ENCODE data around the gene ALDOA.
"Not testable (repeated sequence)": the region's sequence is repeated elsewhere in the genome, so short reads cannot be mapped to it uniquely, and the experiment has no call there.

ALDOA gene

GRCh38 chr16:30065102-30065942 is at the start of gene ALDOA:
TSS of gene ALDOA (plus strand) at chr16:30065760. CDS start at chr16:30066898, 1,138 bp downstream.
- DNase-seq = peak; percentile 98

- DNase-seq = no peak
Measured at GRCh38 chr16:30016555-30017276, 48.8 kb upstream of the ALDOA start.

- no peak for DNase-seq
Measured at GRCh38 chr16:30017277-30017656, 48.3 kb upstream of the ALDOA start.

- DNase-seq = not testable (repeated sequence)
Measured at GRCh38 chr16:30017937-30018336, 47.6 kb upstream of the ALDOA start.

- DNase-seq = no peak
Measured at GRCh38 chr16:30018731-30019158, 46.8 kb upstream of the ALDOA start.

GRCh38 chr16:30022887-30023286 is 42.7 kb upstream of the ALDOA start, which contains the start of gene C16orf92:
TSS of gene C16orf92 (plus strand) at chr16:30023198. CDS start at chr16:30023341, 143 bp downstream.
- DNase-seq = no peak

- DNase-seq = no peak
Measured at GRCh38 chr16:30023586-30023985, 42.0 kb upstream of the ALDOA start.

GRCh38 chr16:30024451-30024850 is 41.1 kb upstream of the ALDOA start:
- DNase-seq = no peak

- no peak for DNase-seq
Measured at GRCh38 chr16:30025156-30025555, 40.4 kb upstream of the ALDOA start.

GRCh38 chr16:30025574-30025973 is 40.0 kb upstream of the ALDOA start:
- no peak for DNase-seq

- DNase-seq = no peak
Measured at GRCh38 chr16:30026449-30026848, 39.1 kb upstream of the ALDOA start.

- no peak for DNase-seq
Measured at GRCh38 chr16:30027588-30028437, 37.7 kb upstream of the ALDOA start.

GRCh38 chr16:30028438-30029076 is 37.0 kb upstream of the ALDOA start:
- DNase-seq = no peak

GRCh38 chr16:30030011-30030685 is 35.4 kb upstream of the ALDOA start:
- no peak for DNase-seq

- DNase-seq = no peak
Measured at GRCh38 chr16:30030841-30031413, 34.6 kb upstream of the ALDOA start, which contains the start of gene TLCD3B. TSS of gene TLCD3B (minus strand) at chr16:30031271. CDS start at chr16:30030527, 744 bp downstream.

GRCh38 chr16:30031477-30031918 is 34.1 kb upstream of the ALDOA start:
- DNase-seq = no peak

- DNase-seq = peak; percentile 46
Measured at GRCh38 chr16:30032083-30032819, 33.3 kb upstream of the ALDOA start.

- DNase-seq = no peak
Measured at GRCh38 chr16:30033270-30033669, 32.3 kb upstream of the ALDOA start.

GRCh38 chr16:30040221-30040620 is 25.3 kb upstream of the ALDOA start:
- DNase-seq = no peak

GRCh38 chr16:30040690-30041089 is 24.9 kb upstream of the ALDOA start:
- DNase-seq = not testable (repeated sequence)

- DNase-seq = no peak
Measured at GRCh38 chr16:30041841-30042240, 23.7 kb upstream of the ALDOA start.
